CD4-positive, alpha-beta T cell treated with Interleukin-21 for 1 hour (primary cell): ENCODE measurements around the gene NCL.
"Not testable (repeated sequence)": the region's sequence is repeated elsewhere in the genome, so short reads cannot be mapped to it uniquely, and the experiment has no call there.

Experiments used
- DNase-seq: peaks from one replicate; pipeline ENCODE4 v3.0.0-alpha.2; 2020

The NCL gene

GRCh38 chr2:231427116-231427515 lies 37.2 kb downstream of the NCL start:
- DNase-seq = no peak

- peak; percentile 87 for DNase-seq
Measured at GRCh38 chr2:231425811-231426703, 38.2 kb downstream of the NCL start.

- DNase-seq = no peak
Measured at GRCh38 chr2:231425291-231425810, 38.9 kb downstream of the NCL start.

- DNase-seq = no peak
Measured at GRCh38 chr2:231423176-231423575, 41.1 kb downstream of the NCL start.

- DNase-seq = no peak
Measured at GRCh38 chr2:231422056-231422455, 42.2 kb downstream of the NCL start.

- no peak for DNase-seq
Measured at GRCh38 chr2:231421051-231421580, 43.2 kb downstream of the NCL start.

GRCh38 chr2:231418820-231419640 lies 45.3 kb downstream of the NCL start:
- no peak for DNase-seq

- DNase-seq = no peak
Measured at GRCh38 chr2:231415029-231415428, 49.3 kb downstream of the NCL start.

- no peak for DNase-seq
Measured at GRCh38 chr2:231413921-231414476, 50.3 kb downstream of the NCL start.

GRCh38 chr2:231413456-231413855 lies 50.8 kb downstream of the NCL start:
- no peak for DNase-seq

GRCh38 chr2:231412618-231412963 lies 51.7 kb downstream of the NCL start:
- DNase-seq = no peak

GRCh38 chr2:231411831-231412617 lies 52.3 kb downstream of the NCL start:
- DNase-seq = peak; percentile 71

- DNase-seq = no peak
Measured at GRCh38 chr2:231411237-231411636, 53.0 kb downstream of the NCL start.

- DNase-seq = no peak
Measured at GRCh38 chr2:231410293-231411004, 53.8 kb downstream of the NCL start.

GRCh38 chr2:231409776-231410175 lies 54.5 kb downstream of the NCL start:
- no peak for DNase-seq

- DNase-seq = not testable (repeated sequence)
Measured at GRCh38 chr2:231408304-231408703, 56.0 kb downstream of the NCL start.

- not testable (repeated sequence) for DNase-seq
Measured at GRCh38 chr2:231407686-231408085, 56.6 kb downstream of the NCL start.

GRCh38 chr2:231405601-231406367 lies 58.5 kb downstream of the NCL start:
- DNase-seq = peak; percentile 50

- DNase-seq = not testable (repeated sequence)
Measured at GRCh38 chr2:231404183-231404578, 60.1 kb downstream of the NCL start.
